Vagina (tissue), 2 donors: ENCODE results near the gene LRRC42.

Source experiments
- CTCF ChIP-seq, 3 experiments: fragments of 450-650 bp in 2 of 3; fragments of 200-600 bp in 1 of 3; sonication (generic) in 1 of 3; IDR thresholded peaks; one replicate each; pipeline ENCODE4 v1.5.1; 2017 to 2019; ENCODE audit warnings: antibody characterized with exemption in 3 of 3, mild to moderate bottlenecking in 2 of 3, moderate library complexity in 2 of 3
- POLR2AphosphoS5 ChIP-seq, 2 donors: sonication (generic); formaldehyde crosslinking; IDR thresholded peaks; one replicate each; pipeline ENCODE4 v1.9.0; 2017; ENCODE audit warnings: antibody characterized with exemption in 2 of 2, mild to moderate bottlenecking in 2 of 2, low read depth in 1 of 2; ENCODE audit not compliant: insufficient read depth in 1 of 2

- no peak for TF ChIP-seq CTCF (IDR thresholded peaks at IDR 0.05)
- TF ChIP-seq POLR2AphosphoS5 (IDR thresholded peaks at IDR 0.05; ENCODE audit: insufficient read depth in 1 of 2, low read depth in 1 of 2), result no peak
Observed at GRCh38 chr1:54007613-54008012, 61.5 kb downstream of the LRRC42 start.
